Transverse colon (tissue), 4 donors: ENCODE data around the gene DYRK1B.

ENCODE experiments used
- CTCF ChIP-seq, 5 experiments: fragments of 200-600 bp in 3 of 5; fragments of 450-650 bp in 2 of 5; sonication (generic) in 3 of 5; IDR thresholded peaks; 1 replicate in 2 of 5; 2 replicates in 3 of 5; pipeline ENCODE4 v1.5.1; 2016 to 2017; ENCODE audit warnings: antibody characterized with exemption in 5 of 5, inconsistent platforms in 3 of 5, mild to moderate bottlenecking in 2 of 5, moderate library complexity in 1 of 5
- EP300 ChIP-seq: sonication (generic); formaldehyde crosslinking; IDR thresholded peaks from one replicate; pipeline ENCODE4 v1.6.1; 2017; ENCODE audit warnings: antibody characterized with exemption, low read depth
- POLR2A ChIP-seq: fragments of 450-650 bp; IDR thresholded peaks from one replicate; pipeline ENCODE4 v1.6.1; 2016; ENCODE audit warnings: antibody characterized with exemption, mild to moderate bottlenecking, moderate library complexity
- POLR2AphosphoS5 ChIP-seq, 3 donors: sonication (generic); formaldehyde crosslinking; IDR thresholded peaks; one replicate each; pipeline ENCODE4 v1.6.1; 2016; ENCODE audit warnings: antibody characterized with exemption in 3 of 3

- TF ChIP-seq CTCF (IDR thresholded peaks at IDR 0.05) (no peak), EP300 (no peak), POLR2A (no peak), POLR2AphosphoS5 (IDR thresholded peaks at IDR 0.05) (no peak)
Observed at GRCh38 chr19:39838569-39838968, 4.6 kb upstream of the DYRK1B start.
